ENCODE measurements around the gene HERC6.

DNA sequence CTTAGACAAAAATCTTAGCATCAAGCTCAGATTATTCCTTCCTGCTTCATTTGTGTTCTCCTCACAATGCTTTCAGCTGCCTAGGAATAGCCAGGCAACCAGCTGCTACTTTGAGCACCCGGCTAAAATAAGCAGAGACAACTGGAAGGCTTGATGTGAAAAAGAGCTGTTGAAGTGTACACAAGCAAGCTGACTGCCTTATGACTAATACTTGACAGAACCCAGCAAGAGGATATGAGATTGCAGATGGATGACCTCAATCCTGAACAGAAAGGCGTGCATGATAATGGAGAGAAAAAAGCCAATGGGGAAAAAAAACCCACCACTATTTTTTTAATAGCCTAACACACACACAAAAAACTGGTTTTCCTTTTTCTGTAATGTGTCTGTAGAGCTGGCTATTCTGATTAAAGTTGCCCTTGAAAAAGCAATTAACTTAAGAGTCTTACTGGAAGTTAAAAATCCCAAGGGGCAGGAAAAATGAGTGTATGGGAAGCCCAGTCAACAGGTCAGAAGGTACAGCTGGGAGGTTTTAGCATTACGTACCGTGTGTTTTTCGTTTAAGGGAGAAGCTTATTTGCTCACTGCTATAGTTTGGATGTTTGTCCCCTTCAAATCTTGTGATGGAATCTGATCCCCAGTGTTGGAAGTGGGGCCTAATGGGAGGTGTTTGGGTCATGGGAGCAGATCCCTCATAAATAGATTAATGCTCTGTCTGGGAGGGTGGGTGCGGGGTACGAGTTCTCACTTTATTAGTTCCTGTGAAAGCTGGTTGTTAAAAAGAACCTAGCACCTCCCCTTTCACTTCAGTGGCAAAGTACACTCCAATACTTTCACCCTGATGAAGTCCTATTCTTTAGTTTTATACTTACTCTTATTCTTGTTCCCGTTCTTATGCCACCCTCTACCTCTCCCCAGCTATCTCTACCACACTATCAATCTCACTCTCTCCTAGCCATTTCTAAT is 37.1 kb upstream of the HERC6 start:
- no peak for TF ChIP-seq SIN3A (conservative IDR thresholded peaks at IDR 0.05 in 1 of 2, IDR thresholded peaks at IDR 0.05 in 1 of 2; ENCODE audit: low read depth in 1 of 2, low read length in 2 of 2)
- no peak for TF ChIP-seq MAX (IDR thresholded peaks at IDR 0.05)
- TF ChIP-seq CTCF (IDR thresholded peaks at IDR 0.05; ENCODE audit: control extremely low read depth in 1 of 3, insufficient read depth in 1 of 3, low read depth in 1 of 3, low read length in 3 of 3) = no peak
- no peak for TF ChIP-seq CEBPB (IDR thresholded peaks at IDR 0.05; ENCODE audit: low read depth, low read length)

Measured in H1 (cell line).